Astrocyte (in vitro differentiated cells and primary cell): ENCODE results near the gene PNPLA2. TPM values are rescaled to one million over a fixed set of nuclear protein-coding genes. Genes with fewer than 3 reads are reported as not detected.

Experiments used
- DNase-seq: peaks from one replicate; pipeline ENCODE4 v3.0.0-alpha.2; 2010; ENCODE audit warnings: low read depth
- FAIRE-seq: peaks from 2 replicates; lab custom pipeline; 2011; peaks lifted over from hg19 to GRCh38; lab: Jason Lieb, UNC
- H2AFZ ChIP-seq: 2 replicates; pipeline ENCODE4 v1.6.0; 2012; ENCODE audit warnings: low read depth, low read length, inconsistent platforms
- H3K27ac ChIP-seq: 2 replicates; pipeline ENCODE4 v1.5.1; 2011; ENCODE audit warnings: low read depth, low read length, inconsistent platforms
- H3K27me3 ChIP-seq: 2 replicates; pipeline ENCODE4 v1.6.0; 2011; ENCODE audit warnings: low read length, inconsistent platforms; ENCODE audit not compliant: insufficient read depth
- H3K36me3 ChIP-seq: 2 replicates; pipeline ENCODE4 v1.5.1; 2011; ENCODE audit warnings: low read length, inconsistent platforms; ENCODE audit not compliant: insufficient read depth
- H3K4me1 ChIP-seq: 2 replicates; pipeline ENCODE4 v1.5.1; 2011; ENCODE audit warnings: low read length, inconsistent platforms; ENCODE audit not compliant: insufficient read depth
- H3K4me2 ChIP-seq: 2 replicates; pipeline ENCODE4 v1.6.0; 2012; ENCODE audit warnings: low read length, inconsistent platforms
- H3K4me3 ChIP-seq: 2 replicates; pipeline ENCODE4 v1.5.1; 2011; ENCODE audit warnings: low read depth, mild to moderate bottlenecking, low read length, inconsistent platforms; ENCODE audit not compliant: insufficient read depth
- H3K79me2 ChIP-seq: 2 replicates; pipeline ENCODE4 v1.6.0; 2012; ENCODE audit warnings: mild to moderate bottlenecking, low read length, inconsistent platforms; ENCODE audit not compliant: insufficient read depth
- H3K9ac ChIP-seq: 2 replicates; pipeline ENCODE4 v1.6.0; 2012; ENCODE audit warnings: mild to moderate bottlenecking, low read length, inconsistent platforms
- H3K9me3 ChIP-seq: 2 replicates; pipeline ENCODE4 v1.5.1; 2012; ENCODE audit warnings: low read depth, mild to moderate bottlenecking, low read length, inconsistent platforms; ENCODE audit not compliant: insufficient read depth
- H4K20me1 ChIP-seq: 2 replicates; pipeline ENCODE4 v1.6.0; 2012; ENCODE audit warnings: low read length, inconsistent platforms; ENCODE audit not compliant: insufficient read depth
- H3K27ac Mint-ChIP-seq: one replicate; pipeline ENCODE4 v1.8.0; 2021; ENCODE audit warnings: mild to moderate bottlenecking, mixed read lengths; ENCODE audit not compliant: unreplicated experiment
- H3K27me3 Mint-ChIP-seq: one replicate; pipeline ENCODE4 v1.8.0; 2021; ENCODE audit warnings: low read depth, mixed read lengths; ENCODE audit not compliant: unreplicated experiment
- H3K36me3 Mint-ChIP-seq: one replicate; pipeline ENCODE4 v1.8.0; 2021; ENCODE audit warnings: low read depth, mixed read lengths; ENCODE audit not compliant: unreplicated experiment
- H3K4me1 Mint-ChIP-seq: one replicate; pipeline ENCODE4 v1.8.0; 2021; ENCODE audit warnings: low read depth, mixed read lengths; ENCODE audit not compliant: unreplicated experiment
- H3K4me3 Mint-ChIP-seq: one replicate; pipeline ENCODE4 v1.8.0; 2021; ENCODE audit warnings: mild to moderate bottlenecking, moderate library complexity, mixed read lengths; ENCODE audit not compliant: unreplicated experiment
- H3K9me3 Mint-ChIP-seq: one replicate; pipeline ENCODE4 v1.8.0; 2021; ENCODE audit warnings: mild to moderate bottlenecking, mixed read lengths; ENCODE audit not compliant: unreplicated experiment
- CTCF ChIP-seq: IDR thresholded peaks from 2 replicates; pipeline ENCODE4 v1.5.1; 2011; ENCODE audit warnings: low read depth, mild to moderate bottlenecking, inconsistent platforms, low read length, moderate library complexity; ENCODE audit not compliant: insufficient read depth
- EZH2 ChIP-seq: IDR thresholded peaks from 2 replicates; pipeline ENCODE4 v1.6.1; 2012; ENCODE audit warnings: mild to moderate bottlenecking, low read length, inconsistent platforms; ENCODE audit not compliant: insufficient read depth
- total RNA-seq: library from RNA; stranded (reverse); gene quantifications from 2 replicates; pipeline ENCODE4 v1.2.1, GENCODE V29; 2021

Gene PNPLA2
- total RNA-seq, 1 donor from 2014 or later = 46.8 TPM

GRCh38 chr11:843818-844692 is 25.3 kb downstream of the PNPLA2 start:
- Mint-ChIP-seq H3K4me1 (peaks cover 15% of the 10 kb centered on the region), H3K27me3 (no peaks in the 10 kb centered on the region), H3K36me3 (peaks cover 6% of the 10 kb centered on the region), H3K9me3 (no peaks in the 10 kb centered on the region), H3K27ac (peak overlapping the region; percentile 77), H3K4me3 (peak overlapping the region; percentile 87)
- FAIRE-seq (peak; percentile 74), DNase-seq (peak; percentile 88)
- Histone ChIP-seq H3K9me3 (no peaks in the 10 kb centered on the region), H4K20me1 (peaks cover 74% of the 10 kb centered on the region), H3K36me3 (peaks cover 10% of the 10 kb centered on the region), H3K4me2 (peak overlapping the region; percentile 88), H3K27ac (peak overlapping the region; percentile 68), H3K9ac (peak overlapping the region; percentile 94), H3K79me2 (peaks cover 59% of the 10 kb centered on the region), H3K4me3 (peak overlapping the region; percentile 64), H3K4me1 (peaks cover 58% of the 10 kb centered on the region), H3K27me3 (no peaks in the 10 kb centered on the region), H2AFZ (no peak overlapping the region)
- TF ChIP-seq CTCF (no peak), EZH2 (no peak)

- Histone ChIP-seq H3K36me3 (peaks cover 5% of the 10 kb centered on the region), H3K9ac (peak overlapping the region; percentile 94), H3K4me1 (peaks cover 59% of the 10 kb centered on the region), H3K79me2 (peaks cover 49% of the 10 kb centered on the region), H2AFZ (no peak overlapping the region), H4K20me1 (peaks cover 67% of the 10 kb centered on the region), H3K27ac (peak overlapping the region; percentile 68), H3K27me3 (no peaks in the 10 kb centered on the region), H3K4me2 (peak overlapping the region; percentile 88), H3K4me3 (peak overlapping the region; percentile 16), H3K9me3 (no peaks in the 10 kb centered on the region)
- peak; percentile 64 for DNase-seq
- H3K9me3 Mint-ChIP-seq = no peaks in the 10 kb centered on the region
- TF ChIP-seq CTCF = no peak
- no peak for TF ChIP-seq EZH2
- peaks cover 15% of the 10 kb centered on the region for H3K4me1 Mint-ChIP-seq
- peaks cover 6% of the 10 kb centered on the region for H3K36me3 Mint-ChIP-seq
- FAIRE-seq = no peak
- no peaks in the 10 kb centered on the region for H3K27me3 Mint-ChIP-seq
- peak overlapping the region; percentile 66 for H3K27ac Mint-ChIP-seq
- peak overlapping the region; percentile 79 for H3K4me3 Mint-ChIP-seq
These were observed 26.3 kb downstream of the PNPLA2 start for GRCh38 chr11:844693-845644.
